Superior temporal gyrus (tissue), 1 donor: ENCODE results near the gene ATP8A2.
A peak's percentile ranks its signal among the peaks of the same experiment; 100 is the strongest.

Experiments
- DNase-seq: peaks from one replicate; pipeline ENCODE4 v3.0.0-alpha.2; 2016; ENCODE audit errors: extremely low spot score

Gene ATP8A2

DNA sequence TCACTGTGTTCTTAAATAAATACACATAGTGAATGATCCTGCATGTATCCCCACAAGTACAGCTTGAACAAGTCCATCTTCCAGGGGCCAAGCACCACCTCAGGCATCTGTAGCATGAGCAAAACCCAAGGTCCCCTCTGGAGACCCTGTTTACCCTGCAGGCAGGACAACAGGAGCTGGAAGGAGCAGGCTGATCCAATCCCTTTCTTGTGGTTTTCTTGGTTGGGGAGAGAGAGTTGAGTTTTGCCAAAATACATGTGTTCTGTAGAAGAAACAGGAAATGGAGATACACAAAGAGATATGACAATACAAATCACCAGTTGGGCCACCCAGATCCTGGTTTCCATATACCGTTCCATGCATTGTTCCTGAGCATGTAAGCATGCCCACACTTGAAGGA lies 587.2 kb downstream of the ATP8A2 start:
- no peak for DNase-seq

DNA sequence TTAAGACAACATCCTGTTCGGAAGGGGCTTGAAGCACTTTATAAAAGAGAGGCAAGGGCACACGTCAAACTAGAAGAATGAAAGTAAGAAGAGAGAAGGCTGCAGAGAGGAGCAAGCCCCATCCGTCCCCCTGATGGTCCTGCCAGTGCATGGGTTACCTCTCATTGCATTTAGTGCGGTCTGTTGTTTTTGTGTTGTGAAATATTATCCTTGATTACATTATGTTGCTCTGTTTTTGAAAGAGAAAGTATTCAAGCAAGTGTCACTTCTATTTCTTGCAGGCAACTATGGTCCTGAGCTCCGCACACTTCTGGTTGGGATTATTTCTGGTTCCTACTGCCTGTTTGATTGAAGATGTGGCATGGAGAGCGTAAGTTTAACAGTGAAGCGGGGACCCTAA lies 589.5 kb downstream of the ATP8A2 start:
- DNase-seq = no peak

DNA sequence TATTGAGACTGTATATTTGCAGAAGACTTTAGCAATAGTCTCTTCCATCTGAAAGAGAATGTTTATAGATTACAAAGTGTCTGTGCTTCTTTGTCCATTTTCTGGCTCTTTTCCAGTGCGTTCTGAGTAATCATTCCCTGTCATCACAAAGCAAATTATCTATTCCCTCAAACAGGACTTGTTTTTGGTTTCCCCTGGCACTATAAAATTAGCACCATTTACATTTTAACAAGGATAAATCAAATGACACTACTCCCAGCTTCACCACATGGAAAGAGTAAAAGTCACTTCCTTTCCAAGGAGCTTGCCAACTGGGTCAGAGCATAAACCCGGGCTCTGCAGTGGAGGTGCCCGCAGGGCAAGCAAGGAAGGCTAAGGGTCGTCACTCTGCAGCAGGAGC lies 591.9 kb downstream of the ATP8A2 start:
- DNase-seq = peak; percentile 83

DNA sequence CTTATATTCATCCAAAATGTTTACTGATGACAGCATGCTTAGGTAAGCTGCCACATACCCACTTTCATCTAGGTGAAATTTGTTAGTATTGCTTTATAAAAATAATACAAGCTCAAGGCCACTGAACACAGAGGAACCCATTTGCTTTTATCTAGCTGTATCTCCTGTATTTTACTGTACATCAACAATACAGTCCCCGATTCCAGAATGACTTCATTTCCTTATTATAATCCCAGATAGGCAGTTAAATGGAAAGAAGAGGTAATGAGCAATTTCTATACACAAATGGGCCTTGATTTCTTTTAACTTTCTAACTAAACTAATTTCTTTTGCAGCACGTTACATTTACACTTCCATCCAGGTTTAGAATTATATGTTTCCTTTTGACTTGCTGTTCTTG lies 593.8 kb downstream of the ATP8A2 start:
- no peak for DNase-seq

DNA sequence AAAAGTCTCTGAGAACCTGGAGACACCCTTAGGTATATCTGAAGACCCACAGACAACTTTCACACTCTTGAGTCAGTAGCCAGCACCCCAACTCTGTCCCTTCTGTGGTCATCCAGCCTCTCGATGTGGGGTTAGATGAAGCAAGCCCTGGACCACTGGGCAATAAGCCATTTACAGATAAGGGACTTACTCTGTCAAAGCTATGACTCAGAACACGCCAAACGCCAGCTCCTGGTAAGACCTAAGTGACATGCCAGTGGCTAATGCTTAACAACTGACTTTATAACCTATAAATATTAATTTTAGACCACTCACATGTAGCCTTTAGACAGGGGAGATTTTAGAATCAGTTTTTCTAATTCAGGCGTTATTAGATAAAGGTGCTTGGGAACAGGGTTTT lies 594.3 kb downstream of the ATP8A2 start:
- no peak for DNase-seq

DNA sequence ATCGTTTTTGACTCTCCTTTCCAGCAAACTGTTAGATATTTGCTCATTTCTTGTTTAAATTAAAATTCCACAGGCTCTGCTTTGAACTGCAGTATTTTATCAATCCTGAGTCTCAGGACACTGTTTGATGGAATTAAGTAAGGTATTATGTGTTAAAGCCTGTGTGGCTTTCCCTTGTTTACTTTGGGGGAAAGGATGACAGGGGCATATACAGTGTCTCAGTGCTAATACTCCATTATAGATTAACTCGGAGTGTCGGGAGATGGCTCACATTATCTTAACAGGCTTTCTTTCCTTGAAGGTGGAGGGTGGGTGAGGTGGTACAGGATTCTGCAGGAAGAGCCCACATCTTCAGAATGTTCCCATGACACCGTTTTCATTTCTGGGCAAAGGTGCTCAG lies 595.4 kb downstream of the ATP8A2 start:
- DNase-seq = no peak

DNA sequence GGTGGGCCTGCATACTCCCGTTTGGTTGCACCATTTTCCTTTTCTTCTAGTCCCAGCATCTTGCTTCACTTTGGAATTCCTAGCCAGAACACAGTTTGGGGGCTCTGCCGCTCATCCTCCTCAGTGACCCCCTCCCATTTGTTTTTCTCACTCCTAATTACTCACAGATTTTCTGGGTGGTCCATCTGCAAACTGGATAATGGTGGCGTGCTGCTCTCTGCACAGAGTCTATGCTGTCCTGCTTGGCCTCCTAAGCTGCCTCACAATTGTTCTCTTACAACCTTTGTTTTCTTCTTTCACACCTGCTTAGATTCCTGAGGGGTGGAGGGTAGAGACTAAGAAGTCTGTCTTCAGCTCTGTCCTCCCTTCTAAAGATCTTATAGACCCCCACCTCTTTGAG lies 599.3 kb downstream of the ATP8A2 start:
- DNase-seq = no peak

DNA sequence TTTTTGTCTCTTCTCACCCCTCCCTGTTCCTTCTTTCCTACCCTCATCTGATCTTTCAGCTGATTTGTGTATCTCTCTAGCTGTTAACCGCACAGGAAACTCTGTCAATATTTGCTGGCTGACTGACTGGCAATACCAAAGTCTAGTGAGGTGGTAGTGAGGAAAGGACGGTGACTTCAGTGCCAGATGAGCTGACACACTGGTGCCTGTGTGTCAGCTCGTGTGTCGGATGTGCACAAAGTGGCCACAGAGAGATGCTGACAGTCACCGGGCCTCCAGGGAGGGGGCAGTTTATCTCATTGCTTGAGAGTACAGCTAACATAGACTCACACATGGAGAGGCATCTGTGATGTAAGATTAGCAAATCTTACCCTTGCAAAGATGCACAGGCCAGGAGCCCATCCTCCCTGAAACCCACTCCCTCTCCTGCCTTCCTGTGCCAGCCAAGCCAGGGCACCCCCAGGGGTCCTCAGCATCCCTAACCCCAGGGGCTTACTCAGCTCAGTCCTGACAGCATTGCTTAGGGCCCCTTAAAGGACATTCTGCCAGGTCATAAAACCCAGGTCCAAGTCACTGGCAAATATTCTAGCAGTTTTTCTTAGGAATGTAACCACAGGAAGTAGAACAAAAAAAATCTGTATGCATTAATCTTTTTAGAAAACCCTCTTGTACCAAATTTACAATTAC lies 599.8 kb downstream of the ATP8A2 start:
- DNase-seq = peak; percentile 45

DNA sequence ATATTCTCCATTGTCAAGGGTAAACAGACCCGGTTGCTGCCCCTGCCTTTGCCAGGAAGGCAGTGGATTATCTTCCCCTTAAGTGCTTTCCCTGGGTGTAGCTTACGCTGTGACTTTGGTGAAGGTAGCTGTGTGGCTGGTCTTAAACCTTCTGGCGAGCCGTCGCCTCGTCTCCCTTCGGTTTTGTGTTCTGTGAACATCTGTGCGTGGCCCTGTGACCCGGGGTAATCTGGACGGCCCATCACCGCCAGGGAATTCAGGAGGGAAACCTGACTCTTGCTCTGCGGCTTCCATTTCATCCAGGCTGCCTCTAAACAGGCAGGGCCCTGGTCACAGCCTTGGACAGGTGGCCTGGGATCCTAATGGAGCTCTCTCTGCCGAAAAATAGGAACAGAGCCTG lies 601.3 kb downstream of the ATP8A2 start:
- DNase-seq = no peak

DNA sequence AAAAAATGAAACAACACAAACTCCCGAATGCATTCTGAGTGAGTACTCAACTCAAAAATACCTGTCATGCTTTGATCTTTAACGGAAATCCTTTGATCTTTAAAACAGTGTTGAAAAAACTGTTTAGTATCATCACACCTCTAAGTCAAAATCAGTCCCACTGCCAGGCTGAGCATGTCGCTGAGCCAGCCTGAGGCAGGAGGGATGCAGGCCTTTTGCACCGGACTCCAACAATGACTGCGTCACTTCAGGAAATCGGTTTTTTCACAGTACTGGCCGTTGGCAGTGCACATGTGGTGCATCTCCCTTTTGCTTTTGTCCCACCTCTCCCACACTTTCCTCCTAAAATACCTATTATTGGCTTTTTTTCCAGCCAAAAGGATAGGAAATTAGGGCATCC lies 601.8 kb downstream of the ATP8A2 start:
- no peak for DNase-seq

DNA sequence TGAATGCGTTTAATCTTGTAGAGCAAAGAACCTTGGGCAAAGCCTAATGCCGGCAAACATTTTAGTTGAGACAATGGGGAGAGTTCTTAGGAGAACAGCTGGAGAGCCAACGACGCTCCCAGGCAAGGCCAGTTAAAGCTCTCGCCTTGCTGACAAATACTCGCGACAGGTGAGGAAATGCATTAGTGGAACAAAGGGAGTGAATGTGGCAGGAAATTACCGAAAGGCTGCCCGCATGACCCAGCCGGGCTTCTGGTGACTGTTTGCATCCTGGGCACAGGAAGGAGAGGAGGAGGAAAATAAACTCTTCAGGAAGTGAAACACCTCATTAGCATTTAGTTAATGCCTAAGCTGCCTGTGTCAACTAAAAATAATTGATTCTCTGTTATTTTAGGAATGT lies 605.4 kb downstream of the ATP8A2 start:
- no peak for DNase-seq

DNA sequence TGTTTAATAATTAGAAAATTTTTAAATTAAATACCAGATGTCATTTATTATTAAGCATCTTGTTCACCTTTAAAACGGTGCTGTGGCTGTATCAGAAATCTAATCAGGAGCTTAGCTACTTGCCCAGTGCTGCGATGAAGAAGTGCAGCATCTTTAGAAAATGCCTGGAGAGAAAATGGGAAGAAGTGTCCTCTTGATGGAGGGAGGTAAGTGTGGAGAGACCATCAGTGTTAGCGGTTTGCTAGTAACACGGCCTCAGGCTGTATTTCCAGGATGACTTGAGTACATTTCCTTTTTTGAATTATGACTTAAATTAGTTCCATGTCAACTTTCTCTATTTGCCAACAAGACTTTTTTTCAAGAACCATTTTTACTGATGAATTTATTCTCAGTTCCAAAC lies 605.9 kb downstream of the ATP8A2 start:
- DNase-seq = no peak

DNA sequence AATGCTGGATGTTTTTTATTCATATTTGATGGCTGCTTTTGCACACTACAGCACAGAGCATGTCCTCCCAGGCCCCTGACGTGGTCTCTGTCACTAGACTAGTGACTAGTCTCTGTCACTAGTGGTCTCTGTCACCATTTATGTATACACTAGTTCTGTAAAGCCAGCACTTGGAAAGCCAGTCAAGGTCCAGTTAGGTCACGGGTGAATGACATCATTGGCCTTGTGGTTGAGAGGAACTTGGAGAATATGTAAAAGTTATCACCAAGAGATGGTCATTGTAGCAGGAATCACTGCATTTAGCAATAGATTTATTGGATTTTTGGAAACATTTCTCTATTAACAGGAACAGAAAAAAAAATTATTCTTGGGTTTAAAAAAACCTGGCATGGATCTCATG lies 607.2 kb downstream of the ATP8A2 start:
- DNase-seq = no peak

DNA sequence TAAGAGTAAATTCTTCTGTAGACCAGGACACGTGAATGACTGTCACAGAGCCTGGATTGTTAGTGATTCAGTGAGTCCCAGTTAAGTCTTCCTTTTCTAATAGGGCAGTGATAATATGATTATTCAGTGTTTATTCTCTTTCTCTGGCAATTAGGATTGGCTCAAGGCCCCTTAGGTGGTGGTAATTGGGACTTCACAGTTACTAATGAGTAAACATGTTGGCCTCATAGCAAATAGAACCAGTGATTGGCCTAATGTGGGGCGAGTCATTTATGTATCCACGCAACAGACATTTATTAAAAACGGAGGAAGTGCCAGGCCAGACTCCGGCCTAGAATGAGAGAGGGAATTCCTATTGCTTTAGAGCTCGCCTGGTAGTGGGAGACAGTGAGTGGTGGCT lies 607.6 kb downstream of the ATP8A2 start:
- DNase-seq = no peak

DNA sequence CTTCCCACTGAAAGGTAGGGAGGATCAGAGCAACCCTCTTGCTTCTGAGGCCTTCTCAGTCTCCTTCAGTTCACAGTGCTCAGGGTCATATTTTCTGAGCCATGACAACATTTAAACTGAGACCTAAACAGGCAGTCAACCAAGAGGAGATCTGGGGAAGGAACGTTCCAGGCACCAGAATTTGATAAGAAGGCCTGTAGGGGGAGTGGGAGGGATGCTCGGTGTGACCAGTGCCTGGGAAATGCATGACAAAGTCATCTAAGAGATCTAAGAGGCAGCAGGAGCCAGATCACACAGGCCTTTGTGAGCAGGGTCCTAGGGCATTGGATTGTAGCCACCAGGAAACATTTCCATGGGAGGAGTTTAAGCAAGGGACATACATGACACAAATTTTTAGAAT lies 608.5 kb downstream of the ATP8A2 start:
- peak; percentile 64 for DNase-seq

DNA sequence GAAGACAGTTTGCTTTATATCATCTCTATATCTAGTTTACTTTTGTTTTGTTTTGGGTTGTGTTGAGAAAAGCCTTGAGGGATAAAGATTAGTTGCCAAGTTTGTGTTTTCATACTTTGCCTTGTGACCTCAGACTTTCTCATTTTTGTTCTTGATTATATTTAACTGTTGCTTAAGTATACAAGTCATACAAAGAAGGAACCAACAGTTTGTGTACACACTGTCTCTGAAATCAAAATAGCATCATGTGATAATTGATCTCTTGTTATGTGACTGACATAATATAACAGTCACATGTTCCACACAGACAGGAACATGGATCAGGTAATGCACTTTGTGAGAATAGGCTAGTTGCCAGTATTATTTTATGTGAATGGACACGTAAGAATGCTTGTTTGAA lies 609.3 kb downstream of the ATP8A2 start:
- DNase-seq = no peak

DNA sequence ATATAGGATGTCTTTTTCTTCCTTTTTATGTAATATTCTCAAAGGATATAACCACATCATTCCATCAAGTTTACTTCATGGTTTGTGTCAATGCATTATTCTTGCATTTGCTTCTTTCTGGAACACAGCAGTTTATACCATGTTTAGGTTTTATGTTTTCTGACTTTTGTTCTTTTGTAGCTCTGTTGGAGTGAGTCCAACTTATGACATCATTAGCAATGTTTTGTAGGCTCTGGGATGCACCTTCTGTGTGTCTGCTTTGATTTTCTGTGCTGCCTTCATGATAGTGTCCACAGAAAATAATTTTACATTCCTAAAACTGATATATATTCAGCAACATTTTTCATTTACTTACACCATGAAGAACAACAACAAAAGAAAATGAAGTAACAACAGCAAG lies 611.1 kb downstream of the ATP8A2 start:
- DNase-seq = no peak

DNA sequence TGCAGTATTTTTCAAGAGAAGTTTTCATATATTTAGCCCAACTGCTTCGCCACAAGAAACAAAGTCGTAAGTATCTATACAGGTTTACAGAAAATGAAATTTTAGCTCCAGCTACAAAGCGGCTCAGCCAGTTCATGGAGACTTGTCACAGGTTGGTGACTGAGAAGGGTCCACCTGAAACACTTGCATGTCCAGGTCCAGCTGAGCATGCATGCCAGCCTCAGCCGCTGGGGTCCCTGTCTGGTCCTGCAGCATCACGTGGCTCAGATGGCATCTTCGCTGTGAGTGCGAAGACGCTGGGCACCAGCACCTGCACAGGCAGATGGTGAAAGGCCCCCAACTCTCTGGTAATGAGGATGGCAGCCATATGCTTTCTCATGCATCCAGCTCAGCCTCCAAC lies 616.2 kb downstream of the ATP8A2 start:
- no peak for DNase-seq

DNA sequence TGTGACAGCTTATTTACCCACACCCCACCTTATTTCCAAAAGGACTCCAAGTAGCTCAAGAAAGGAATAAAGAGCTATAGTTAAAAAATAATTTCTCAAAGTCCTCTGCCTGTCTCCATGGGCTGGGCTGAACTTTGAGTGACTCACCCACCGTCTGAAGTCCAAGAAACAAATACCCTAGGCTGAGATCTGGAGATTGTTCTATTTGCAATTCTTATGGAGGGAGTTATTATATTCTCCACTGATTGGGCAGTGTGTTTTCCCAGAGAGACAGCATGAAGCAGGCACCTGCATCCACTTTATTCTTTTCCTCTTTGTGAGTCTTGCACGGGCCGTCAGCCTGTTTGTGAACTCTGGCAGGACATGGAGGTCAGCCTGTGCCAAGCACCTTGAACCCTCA lies 616.9 kb downstream of the ATP8A2 start:
- DNase-seq = no peak

DNA sequence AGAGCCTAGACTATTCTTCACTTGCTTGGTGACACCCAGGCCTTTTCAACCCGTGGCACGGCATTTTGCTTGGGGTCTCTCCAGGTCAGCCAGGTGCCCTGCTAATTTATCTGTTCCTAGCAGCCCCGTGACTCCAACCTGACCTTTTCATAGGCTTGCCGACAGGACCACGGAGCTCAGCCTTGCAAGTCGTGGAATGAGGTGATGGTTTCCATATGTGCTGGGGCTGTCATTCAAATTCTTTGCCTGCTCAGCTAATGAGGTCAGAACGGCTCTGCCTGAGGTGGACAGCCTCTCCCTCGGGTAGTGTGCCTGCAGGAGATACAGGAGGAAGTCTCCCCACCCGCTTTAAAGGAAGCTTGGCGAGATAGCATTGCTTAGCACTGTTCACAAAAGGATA lies 619.0 kb downstream of the ATP8A2 start:
- no peak for DNase-seq

DNA sequence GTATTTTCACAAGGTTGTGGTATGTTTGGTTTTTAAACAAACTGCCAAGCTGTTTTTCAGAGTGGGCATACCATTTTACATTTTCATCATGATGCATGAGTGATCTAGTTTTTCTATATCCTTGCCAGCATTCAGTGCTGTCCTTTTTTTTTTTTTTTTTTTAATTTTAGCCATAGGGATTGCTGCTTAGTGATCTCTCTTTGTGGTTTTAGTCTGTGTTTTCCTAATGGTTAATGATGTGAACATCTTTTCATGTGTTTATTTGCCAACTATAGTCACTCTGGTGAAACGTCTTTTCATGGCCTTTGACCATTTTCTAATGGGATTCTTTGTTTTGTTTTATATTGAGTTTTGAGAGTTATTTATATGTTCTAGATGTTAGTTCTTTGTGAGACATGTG lies 620.3 kb downstream of the ATP8A2 start:
- no peak for DNase-seq

DNA sequence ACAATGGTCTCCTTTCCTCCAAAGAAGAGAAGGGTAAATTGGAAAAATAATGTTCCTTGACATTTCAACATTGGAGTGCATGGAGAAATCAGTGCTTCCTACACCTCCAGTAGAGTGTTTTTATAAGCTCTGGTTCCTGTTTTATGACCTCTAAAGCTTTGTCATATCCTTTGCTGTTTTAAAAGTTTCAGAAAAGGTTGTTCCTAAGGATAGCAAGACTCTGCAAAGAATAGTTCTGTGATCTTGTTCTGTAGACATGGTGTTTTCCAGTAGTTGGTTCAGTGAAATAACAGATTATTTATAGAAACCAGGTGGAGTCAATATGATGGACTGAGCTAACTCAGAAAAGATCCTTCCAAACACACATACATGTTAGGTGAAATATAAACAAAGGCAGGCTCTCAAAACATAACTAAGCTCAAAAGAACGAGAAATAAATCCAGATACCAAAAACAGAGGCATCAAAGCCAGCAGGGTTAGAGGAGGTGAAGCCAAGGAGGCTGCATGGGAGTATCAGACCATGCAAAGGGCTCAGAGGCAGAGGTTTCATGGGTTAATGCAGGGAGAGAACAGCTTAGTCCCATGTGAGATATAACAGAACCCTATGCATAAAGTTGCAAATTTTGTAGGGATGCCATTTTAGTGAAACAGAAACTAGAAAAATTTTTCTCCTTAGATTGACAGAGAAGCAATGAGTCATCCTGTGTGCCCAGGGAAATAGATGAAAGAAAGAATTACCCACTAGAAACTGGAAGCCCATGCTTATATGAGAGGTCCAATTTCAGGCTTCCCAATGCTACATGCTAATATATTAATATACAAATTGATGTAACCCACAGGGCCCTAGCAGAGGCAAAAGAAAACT lies 635.7 kb downstream of the ATP8A2 start:
- no peak for DNase-seq

DNA sequence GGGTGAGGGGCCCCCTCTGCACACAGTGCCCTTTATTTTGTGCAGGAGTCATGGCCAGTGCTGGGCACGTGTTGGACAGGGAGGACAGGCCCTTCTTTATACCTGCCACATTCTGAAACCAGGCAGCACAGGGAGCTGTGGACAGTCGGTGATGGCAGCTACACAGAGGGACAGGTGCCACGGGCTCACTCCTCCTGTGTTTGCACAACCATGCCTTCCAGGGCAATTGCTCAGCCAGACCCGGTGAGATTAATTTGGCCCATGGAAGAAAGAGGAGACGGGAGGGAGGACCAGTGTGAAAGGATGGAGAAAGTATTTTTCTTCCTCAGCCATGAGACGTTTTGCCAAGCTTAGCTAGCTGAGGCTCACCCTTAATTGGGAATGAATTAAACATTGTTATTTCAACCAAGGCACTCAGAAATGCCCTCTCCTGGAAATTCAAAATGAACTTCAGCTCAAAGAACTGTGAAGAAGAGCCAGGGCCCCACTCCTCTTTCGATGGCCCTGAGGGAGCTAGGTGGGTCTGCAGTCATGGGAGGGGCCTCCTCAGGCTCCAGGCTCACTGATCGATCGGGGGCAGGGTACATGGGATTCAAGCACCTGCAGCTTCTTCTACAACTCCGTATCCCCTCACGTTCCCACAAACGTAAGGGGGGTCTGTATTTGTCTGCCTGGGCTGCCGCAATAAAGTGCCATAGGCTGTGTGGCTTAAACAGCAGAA lies 638.9 kb downstream of the ATP8A2 start:
- no peak for DNase-seq
